Nephron progenitor cell (in vitro differentiated cells): ENCODE results near the gene TMPRSS13.

Experiments used
- DNase-seq: peaks from one replicate; pipeline ENCODE4 v3.0.0; 2021
- H3K27ac Mint-ChIP-seq: 2 replicates; pipeline ENCODE4 v1.8.0; 2021; ENCODE audit warnings: mild to moderate bottlenecking, moderate library complexity, mixed read lengths
- H3K27me3 Mint-ChIP-seq: 2 replicates; pipeline ENCODE4 v1.8.0; 2021; ENCODE audit warnings: mild to moderate bottlenecking, low read depth, mixed read lengths; ENCODE audit not compliant: poor library complexity
- H3K36me3 Mint-ChIP-seq: 2 replicates; pipeline ENCODE4 v1.8.0; 2021; ENCODE audit warnings: low read depth, mixed read lengths
- H3K4me1 Mint-ChIP-seq: 2 replicates; pipeline ENCODE4 v1.8.0; 2021; ENCODE audit warnings: mixed read lengths
- H3K4me3 Mint-ChIP-seq: 2 replicates; pipeline ENCODE4 v1.8.0; 2021; ENCODE audit warnings: mild to moderate bottlenecking, moderate library complexity, mixed read lengths
- H3K9me3 Mint-ChIP-seq: 2 replicates; pipeline ENCODE4 v1.8.0; 2021; ENCODE audit warnings: mild to moderate bottlenecking, moderate library complexity, mixed read lengths
- TF ChIP-seq, protein P1 (sequence below): fragments of 200-600 bp; sonication (generic); IDR thresholded peaks from 2 replicates; pipeline ENCODE4 v1.5.0; 2021; ENCODE audit warnings: antibody characterized with exemption

TMPRSS13 gene

DNA sequence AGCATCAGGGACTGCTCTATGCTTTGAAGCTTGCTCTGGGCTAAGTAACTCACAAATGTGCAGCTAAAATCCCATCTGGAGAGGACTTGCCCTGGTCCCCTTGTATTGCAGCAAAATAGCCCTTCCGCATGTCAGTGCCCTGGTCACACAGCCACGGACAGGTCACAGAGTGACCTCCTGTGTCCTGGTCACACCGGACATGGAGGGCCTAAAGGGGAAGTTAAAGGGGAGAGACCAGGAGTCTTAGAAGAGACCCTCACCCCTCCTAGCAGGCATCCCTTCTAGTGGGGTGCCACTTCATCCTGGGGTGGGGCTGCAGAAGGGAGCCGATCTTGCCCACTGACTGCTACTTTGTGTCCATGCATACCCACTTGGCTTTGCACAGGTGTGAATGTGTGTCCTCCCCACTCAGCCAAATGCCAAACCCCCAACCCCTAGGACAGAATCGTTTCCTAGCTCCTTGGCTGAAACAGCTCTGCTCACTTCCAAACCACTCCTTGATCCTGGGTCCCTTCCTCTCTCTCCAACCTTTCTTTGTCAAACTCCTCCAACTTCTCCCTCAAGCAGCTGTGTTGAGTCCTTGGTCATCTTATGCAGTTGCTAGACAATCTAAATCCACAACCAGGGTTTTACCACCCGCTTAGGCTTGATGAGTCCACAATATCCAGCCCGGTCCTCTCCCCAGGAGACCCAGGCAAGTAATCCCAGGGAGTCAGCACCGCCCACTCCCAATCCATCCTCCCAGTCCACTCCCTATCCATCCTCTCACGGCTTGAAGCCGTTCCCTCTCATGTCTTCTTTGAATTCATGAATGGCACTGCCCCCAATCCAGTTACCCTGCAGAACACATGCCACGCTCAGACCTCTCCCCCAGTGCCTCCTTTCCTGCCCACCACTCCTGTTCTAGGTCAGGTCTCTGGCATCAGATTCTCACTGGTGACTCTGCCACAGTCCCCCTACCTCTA is 49.4 kb downstream of the TMPRSS13 start:
- Mint-ChIP-seq H3K36me3 (no peaks in the 10 kb centered on the region), H3K9me3 (no peaks in the 10 kb centered on the region), H3K4me1 (peaks cover 38% of the 10 kb centered on the region), H3K27ac (no peak overlapping the region), H3K27me3 (peaks cover 82% of the 10 kb centered on the region), H3K4me3 (no peak overlapping the region)
- TF ChIP-seq, protein P1, sequence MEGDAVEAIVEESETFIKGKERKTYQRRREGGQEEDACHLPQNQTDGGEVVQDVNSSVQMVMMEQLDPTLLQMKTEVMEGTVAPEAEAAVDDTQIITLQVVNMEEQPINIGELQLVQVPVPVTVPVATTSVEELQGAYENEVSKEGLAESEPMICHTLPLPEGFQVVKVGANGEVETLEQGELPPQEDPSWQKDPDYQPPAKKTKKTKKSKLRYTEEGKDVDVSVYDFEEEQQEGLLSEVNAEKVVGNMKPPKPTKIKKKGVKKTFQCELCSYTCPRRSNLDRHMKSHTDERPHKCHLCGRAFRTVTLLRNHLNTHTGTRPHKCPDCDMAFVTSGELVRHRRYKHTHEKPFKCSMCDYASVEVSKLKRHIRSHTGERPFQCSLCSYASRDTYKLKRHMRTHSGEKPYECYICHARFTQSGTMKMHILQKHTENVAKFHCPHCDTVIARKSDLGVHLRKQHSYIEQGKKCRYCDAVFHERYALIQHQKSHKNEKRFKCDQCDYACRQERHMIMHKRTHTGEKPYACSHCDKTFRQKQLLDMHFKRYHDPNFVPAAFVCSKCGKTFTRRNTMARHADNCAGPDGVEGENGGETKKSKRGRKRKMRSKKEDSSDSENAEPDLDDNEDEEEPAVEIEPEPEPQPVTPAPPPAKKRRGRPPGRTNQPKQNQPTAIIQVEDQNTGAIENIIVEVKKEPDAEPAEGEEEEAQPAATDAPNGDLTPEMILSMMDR: no peak
- DNase-seq: no peak

DNA sequence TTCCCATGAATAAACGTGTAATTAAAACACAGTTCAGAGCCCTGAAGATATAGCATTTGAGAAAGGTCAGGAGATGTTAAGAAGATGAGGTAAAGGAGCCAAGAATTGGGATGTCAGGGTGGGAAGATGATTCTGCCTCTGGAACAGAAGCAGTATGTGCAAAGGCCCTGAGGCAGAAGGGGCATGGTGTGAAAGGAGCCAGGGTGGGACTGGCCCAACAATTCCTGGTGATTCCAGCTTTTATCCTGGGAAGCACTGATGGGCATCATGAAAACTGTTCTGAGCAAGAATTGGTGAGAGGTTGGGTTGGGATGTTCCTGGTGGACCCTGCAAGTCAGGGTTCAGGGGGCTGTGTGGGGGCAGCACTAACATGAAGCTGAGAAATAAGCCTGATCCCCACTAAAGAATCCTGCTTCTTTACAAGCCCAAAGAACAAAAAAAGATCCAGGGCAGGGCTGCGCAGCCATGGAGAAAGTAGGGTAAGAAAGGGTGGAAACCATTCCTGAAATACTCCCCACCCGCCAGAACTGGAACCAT is 50.2 kb downstream of the TMPRSS13 start:
- Mint-ChIP-seq H3K27ac (no peak overlapping the region), H3K4me1 (peaks cover 42% of the 10 kb centered on the region), H3K27me3 (peaks cover 88% of the 10 kb centered on the region), H3K4me3 (no peak overlapping the region), H3K9me3 (no peaks in the 10 kb centered on the region), H3K36me3 (no peaks in the 10 kb centered on the region)
- DNase-seq: no peak
- TF ChIP-seq, protein P1: no peak

DNA sequence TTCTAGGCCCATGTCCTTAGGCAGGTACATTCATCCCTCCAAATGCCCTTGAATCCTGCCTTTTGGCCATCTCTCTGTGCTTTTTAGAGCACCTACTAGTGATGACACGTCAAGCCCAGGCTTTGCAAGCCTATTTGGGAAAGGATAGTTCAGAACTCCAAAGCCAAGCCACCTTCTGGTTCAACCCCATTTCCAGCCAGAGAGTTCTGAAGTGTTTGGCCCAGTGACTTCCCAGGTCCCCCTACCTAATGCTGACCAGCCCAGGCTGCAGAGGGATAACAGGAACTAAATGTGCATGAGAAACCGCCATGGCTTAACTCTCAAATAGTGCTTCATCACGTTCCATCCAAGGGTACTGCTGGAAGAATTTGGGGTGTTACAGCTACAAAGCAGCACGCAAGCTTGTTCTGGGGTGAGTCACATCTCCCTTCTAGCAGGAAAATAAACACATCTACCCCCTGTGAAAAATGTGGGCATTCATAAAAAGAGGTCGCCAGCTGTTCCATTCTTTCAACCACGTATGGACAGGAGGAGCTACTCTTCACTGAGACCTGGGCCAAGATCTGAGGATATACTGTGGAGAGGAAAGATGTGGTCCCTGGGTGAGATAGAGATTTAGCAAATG is 50.8 kb downstream of the TMPRSS13 start:
- H3K27me3 Mint-ChIP-seq: peaks cover 94% of the 10 kb centered on the region
- no peak overlapping the region for H3K27ac Mint-ChIP-seq
- peak overlapping the region; percentile 60 for H3K4me3 Mint-ChIP-seq
- peaks cover 46% of the 10 kb centered on the region for H3K4me1 Mint-ChIP-seq
- H3K36me3 Mint-ChIP-seq: no peaks in the 10 kb centered on the region
- H3K9me3 Mint-ChIP-seq: no peaks in the 10 kb centered on the region
- TF ChIP-seq, protein P1: no peak
- no peak for DNase-seq

DNA sequence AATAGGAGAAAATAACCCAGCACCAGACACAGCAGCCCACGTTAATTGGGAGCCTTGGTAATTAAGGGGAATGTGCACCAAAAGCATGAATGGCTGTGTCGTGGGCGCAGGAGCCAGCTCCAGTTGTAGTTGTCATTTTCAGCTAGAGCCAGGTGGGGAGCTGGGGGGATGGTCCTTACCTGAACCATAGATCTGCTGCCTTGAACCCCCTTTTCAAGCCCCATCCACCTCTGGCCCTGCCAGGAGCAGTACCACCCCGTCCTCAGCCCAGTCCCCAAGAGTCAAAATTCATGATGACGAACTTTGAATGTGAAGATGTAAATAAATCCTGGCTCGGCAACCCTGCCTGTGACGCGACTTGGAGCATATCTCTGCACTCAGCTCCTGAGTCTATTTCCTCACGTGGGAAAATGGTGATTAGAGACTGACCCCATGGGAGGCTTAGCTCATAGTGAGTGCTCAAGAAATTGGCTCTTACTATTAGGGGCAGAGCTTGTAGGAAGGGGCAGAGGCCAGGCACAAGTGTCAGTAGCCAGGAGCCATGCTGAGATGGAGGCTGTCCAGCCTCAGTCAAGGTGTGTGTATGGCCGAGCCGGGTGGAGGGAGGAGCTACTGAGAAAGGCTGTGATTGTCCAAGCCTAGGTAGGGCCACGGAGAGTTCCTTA is 52.0 kb downstream of the TMPRSS13 start:
- Mint-ChIP-seq H3K27me3 (peaks cover 92% of the 10 kb centered on the region), H3K36me3 (no peaks in the 10 kb centered on the region)

DNA sequence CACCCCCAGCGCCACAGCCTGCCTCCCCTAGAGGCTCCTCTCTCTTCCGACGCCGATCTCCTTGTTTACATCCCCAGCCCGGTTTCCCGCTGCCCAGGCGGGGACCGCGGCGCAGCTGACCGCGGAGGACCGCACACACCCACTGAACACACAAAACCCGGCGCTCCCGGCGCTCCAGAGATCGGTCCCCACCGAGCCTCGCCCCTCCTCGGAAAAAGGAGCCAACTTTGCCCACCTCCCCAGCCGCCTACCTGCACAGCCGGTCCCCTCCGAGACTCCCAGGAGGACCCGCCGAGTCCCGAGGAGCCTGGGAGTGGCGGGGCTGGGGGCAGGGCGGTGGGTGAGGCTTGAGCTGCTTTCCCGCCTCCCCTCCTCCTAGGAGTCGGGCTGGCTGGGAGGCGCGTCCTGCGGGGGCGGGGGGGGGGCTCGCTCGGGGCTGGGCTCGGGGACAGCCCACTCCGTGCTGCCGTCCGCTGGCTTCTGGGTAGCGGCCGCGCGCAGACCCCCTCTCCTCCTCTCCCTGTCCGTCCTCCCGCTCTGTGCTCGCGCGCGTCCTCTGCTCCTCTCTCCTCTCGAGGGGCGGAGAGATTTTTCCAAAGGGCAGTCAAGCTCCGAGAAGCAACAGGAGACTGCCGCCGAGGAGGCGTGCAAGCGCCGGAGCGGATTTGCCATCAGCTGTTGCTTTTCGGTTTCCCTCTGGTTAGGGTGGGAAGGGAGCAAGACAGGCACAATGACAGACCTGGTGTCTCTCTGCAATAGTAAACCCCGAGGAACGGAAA is 52.7 kb downstream of the TMPRSS13 start, which contains the start of gene FXYD6:
Gene FXYD6, minus strand, starts transcription at position 318 of the 779 bp plus-strand sequence. CDS start 33,882 bp downstream, outside the sequence.
- H3K9me3 Mint-ChIP-seq: no peaks in the 10 kb centered on the region
- DNase-seq: peak; percentile 78
- peaks cover 84% of the 10 kb centered on the region for H3K27me3 Mint-ChIP-seq
- TF ChIP-seq, protein P1: no peak
- H3K27ac Mint-ChIP-seq: no peak within 1 kb of the TSS
- H3K4me1 Mint-ChIP-seq: peaks cover 54% of the 10 kb centered on the region
- peak within 1 kb of the TSS; percentile 93 for H3K4me3 Mint-ChIP-seq
- no peaks in the 10 kb centered on the region for H3K36me3 Mint-ChIP-seq

More for the DNA sequence above, 52.0 kb downstream of the TMPRSS13 start:
- no peak overlapping the region for H3K27ac Mint-ChIP-seq
- no peak for DNase-seq
- peak overlapping the region; percentile 93 for H3K4me3 Mint-ChIP-seq
- TF ChIP-seq, protein P1: no peak
- H3K9me3 Mint-ChIP-seq: no peaks in the 10 kb centered on the region
- peaks cover 47% of the 10 kb centered on the region for H3K4me1 Mint-ChIP-seq
